Testis (tissue), 3 donors: Measurements from ENCODE around the gene DPH7. TPM values are rescaled to one million over a fixed set of nuclear protein-coding genes. Genes with fewer than 3 reads are reported as not detected.

ENCODE experiments used
- DNase-seq: peaks from one replicate; pipeline ENCODE4 v3.0.0-alpha.2; 2019
- H3K27ac ChIP-seq, 2 donors: fragments of 200-600 bp; sonication (generic); one replicate each; pipeline ENCODE4 v1.5.1; 2019
- H3K27me3 ChIP-seq: fragments of 200-600 bp; sonication (generic); one replicate; pipeline ENCODE4 v1.5.1; 2019
- H3K36me3 ChIP-seq: fragments of 200-600 bp; sonication (generic); one replicate; pipeline ENCODE4 v1.5.1; 2017; ENCODE audit warnings: low read depth; ENCODE audit errors: missing control alignments
- H3K4me1 ChIP-seq: fragments of 200-600 bp; sonication (generic); one replicate; pipeline ENCODE4 v1.5.1; 2019
- H3K4me3 ChIP-seq, 2 donors: fragments of 200-600 bp; sonication (generic); one replicate each; pipeline ENCODE4 v1.5.1; 2017 to 2019
- H3K9me3 ChIP-seq: fragments of 200-600 bp; sonication (generic); one replicate; pipeline ENCODE4 v1.5.1; 2017
- CTCF ChIP-seq, 3 experiments: fragments of 450-650 bp in 2 of 3; fragments of 200-600 bp in 1 of 3; sonication (generic) in 1 of 3; IDR thresholded peaks; one replicate each; pipeline ENCODE4 v1.5.1; 2016 to 2019; ENCODE audit warnings: antibody characterized with exemption in 3 of 3, mild to moderate bottlenecking in 2 of 3, moderate library complexity in 1 of 3
- POLR2A ChIP-seq: fragments of 450-650 bp; IDR thresholded peaks from one replicate; pipeline ENCODE4 v1.6.1; 2017; ENCODE audit warnings: antibody characterized with exemption, mild to moderate bottlenecking, moderate library complexity
- WGBS, 2 donors: methylation state at CpG; one replicate each; pipeline ENCODE4 v1.1.5; 2018; 5-methylcytosine and 5-hydroxymethylcytosine counted together
- intact Hi-C: fragments of 100-400 bp; cut with DNase I; formaldehyde crosslinking; loops from one replicate; pipeline ENCODE4 v1.15.1; 2023; ENCODE audit warnings: low total_unique reads
- polyA plus RNA-seq: library from polyadenylated mRNA; stranded (reverse); fragments of 350-450 nt; fragmentation: Illumina TruSeq; extraction: RNeasy Lipid Tissue Mini Kit (QIAGEN cat#74804); gene quantifications from one replicate; pipeline ENCODE4 v1.2.3, GENCODE V29; 2014; ENCODE audit warnings: low read depth, low replicate concordance; ENCODE audit not compliant: insufficient read depth
- total RNA-seq, 2 donors: library from RNA; depleted of rRNA; stranded (reverse); fragments of >200 nt; gene quantifications; one replicate each; pipeline ENCODE4 v1.2.3, GENCODE V29; 2016

Gene DPH7
- total and polyA plus RNA-seq, 3 donors from 2014 or later, result 34.7 to 92.5 (median 61.8) TPM

GRCh38 chr9:137506702-137507171 lies 72.0 kb downstream of the DPH7 start:
- no peaks in the 10 kb centered on the region for H3K36me3 ChIP-seq
- H3K9me3 ChIP-seq, result no peaks in the 10 kb centered on the region
- H3K27me3 ChIP-seq, result no peaks in the 10 kb centered on the region
- TF ChIP-seq CTCF (IDR thresholded peaks at IDR 0.05) (no peak), POLR2A (no peak)
- H3K27ac ChIP-seq, result no peak overlapping the region
- no peaks in the 10 kb centered on the region for H3K4me1 ChIP-seq
- WGBS, 2 donors, result 88 to 93% methylated on average over 16 to 26 of the region's 26 CpGs
- no peak overlapping the region for H3K4me3 ChIP-seq
- intact Hi-C loops, result no loop called here
- DNase-seq, result no peak

- Histone ChIP-seq H3K36me3 (no peaks in the 10 kb centered on the region), H3K27ac (no peak overlapping the region), H3K4me3 (no peak overlapping the region), H3K27me3 (no peaks in the 10 kb centered on the region), H3K9me3 (no peaks in the 10 kb centered on the region), H3K4me1 (no peaks in the 10 kb centered on the region)
- intact Hi-C loops, result no loop called here
- TF ChIP-seq CTCF (IDR thresholded peaks at IDR 0.05), result no peak
- TF ChIP-seq POLR2A, result no peak
- no peak for DNase-seq
- WGBS, 2 donors, result 87 to 95% methylated on average over 14 to 15 of the region's 15 CpGs
Measured at GRCh38 chr9:137506274-137506673, 72.5 kb downstream of the DPH7 start.

GRCh38 chr9:137505421-137506140 lies 73.1 kb downstream of the DPH7 start:
- intact Hi-C loops, result no loop called here
- no peak overlapping the region for H3K27ac ChIP-seq
- WGBS, 2 donors, result 94 to 96% methylated on average over 13 to 28 of the region's 28 CpGs

More at GRCh38 chr9:137505421-137506140, 73.1 kb downstream of the DPH7 start:
- no peaks in the 10 kb centered on the region for H3K36me3 ChIP-seq
- no peak for DNase-seq
- TF ChIP-seq CTCF (IDR thresholded peaks at IDR 0.05), result no peak
- TF ChIP-seq POLR2A, result no peak
- H3K9me3 ChIP-seq, result no peaks in the 10 kb centered on the region
- no peaks in the 10 kb centered on the region for H3K27me3 ChIP-seq
- H3K4me3 ChIP-seq, result no peak overlapping the region
- H3K4me1 ChIP-seq, result no peaks in the 10 kb centered on the region

Other genes starting within 250 kb of the DPH7 start
- 10 to 100 TPM; 15.5 to 24.5 TPM for gene EXD3, start 155.8 kb downstream of the DPH7 start, total RNA-seq
- 8.9 TPM for gene EXD3, start 155.8 kb downstream of the DPH7 start, polyA plus RNA-seq
- gene NOXA1, start 155.5 kb downstream of the DPH7 start, total RNA-seq, result 1 to 10 TPM; 4.6 to 8.0 TPM
- 2.5 TPM for gene NOXA1, start 155.5 kb downstream of the DPH7 start, polyA plus RNA-seq
- gene ENTPD8, start 137.6 kb downstream of the DPH7 start, total RNA-seq, result 1 to 10 TPM; 2.0 to 2.2 TPM
- 0.37 TPM for gene ENTPD8, start 137.6 kb downstream of the DPH7 start, polyA plus RNA-seq
- gene NSMF, start 119.6 kb downstream of the DPH7 start, total RNA-seq, result 100 to 1,000 TPM in 1 of 2 donors, 10 to 100 TPM in 1; 81.7 to 105 TPM
- gene NSMF, start 119.6 kb downstream of the DPH7 start, polyA plus RNA-seq, result 42.5 TPM
- 10 to 100 TPM; 10.9 to 17.8 TPM for gene PNPLA7, start 28.5 kb downstream of the DPH7 start, total RNA-seq
- 4.2 TPM for gene PNPLA7, start 28.5 kb downstream of the DPH7 start, polyA plus RNA-seq
- 10 to 100 TPM; 29.8 to 55.0 TPM for gene MRPL41, start 27.0 kb downstream of the DPH7 start, total RNA-seq
- 25.9 TPM for gene MRPL41, start 27.0 kb downstream of the DPH7 start, polyA plus RNA-seq
- 10 to 100 TPM; 73.8 to 81.0 TPM for gene ZMYND19, start 11.6 kb upstream of the DPH7 start, total RNA-seq
- gene ZMYND19, start 11.6 kb upstream of the DPH7 start, polyA plus RNA-seq, result 72.2 TPM
- gene ARRDC1, start 26.8 kb upstream of the DPH7 start, total RNA-seq, result 10 to 100 TPM; 38.2 to 47.6 TPM
- gene ARRDC1, start 26.8 kb upstream of the DPH7 start, polyA plus RNA-seq, result 36.8 TPM
- 100 to 1,000 TPM; 193 to 207 TPM for gene EHMT1, start 40.1 kb upstream of the DPH7 start, total RNA-seq
- gene EHMT1, start 40.1 kb upstream of the DPH7 start, polyA plus RNA-seq, result 116 TPM